ENCODE results near the gene CIDEB.

- no peak for TF ChIP-seq CTCF (IDR thresholded peaks at IDR 0.05)
- TF ChIP-seq EZH2 (IDR thresholded peaks at IDR 0.05; ENCODE audit: borderline replicate concordance, insufficient read depth, low read depth, low read length, poor library complexity, severe bottlenecking), result no peak
These were observed 49.1 kb downstream of the CIDEB start for GRCh38 chr14:24258548-24259265.

Data from B cell (primary cell).